Stomach (tissue), 9 donors: ENCODE data around the gene ZDHHC8. TPM values are rescaled to one million over a fixed set of nuclear protein-coding genes. Genes with fewer than 3 reads are reported as not detected.

Experiments
- DNase-seq, 2 donors: peaks; one replicate each; pipeline versions ENCODE4 v3.0.0 to v3.0.0-alpha.2; 2013 to 2019
- H3K27ac ChIP-seq, 5 donors: fragments of 200-600 bp in 4 of 5; sonication (generic) in 4 of 5; one replicate each; pipeline ENCODE4 v1.5.1; 2013 to 2019; ENCODE audit warnings: mild to moderate bottlenecking in 1 of 5, moderate library complexity in 1 of 5
- H3K27me3 ChIP-seq, 3 donors: fragments of 200-600 bp; sonication (generic); one replicate each; pipeline ENCODE4 v1.5.1; 2017 to 2019; ENCODE audit warnings: mixed run types in 1 of 3
- H3K36me3 ChIP-seq, 4 donors: fragments of 200-600 bp; sonication (generic); 1 replicate in 3 of 4; 2 replicates in 1 of 4; pipeline ENCODE4 v1.5.1; 2016 to 2019
- H3K4me1 ChIP-seq, 4 donors: fragments of 200-600 bp; sonication (generic); one replicate each; pipeline ENCODE4 v1.5.1; 2016 to 2019
- H3K4me3 ChIP-seq, 4 donors: fragments of 200-600 bp; sonication (generic) in 3 of 4; one replicate each; pipeline ENCODE4 v1.5.1; 2016 to 2019; ENCODE audit warnings: mild to moderate bottlenecking in 1 of 4
- H3K9me3 ChIP-seq, 4 donors: fragments of 200-600 bp; sonication (generic); one replicate each; pipeline ENCODE4 v1.5.1; 2016 to 2019
- CTCF ChIP-seq, 7 experiments: fragments of 450-650 bp in 4 of 7; fragments of 200-600 bp in 3 of 7; sonication (generic) in 3 of 7; IDR thresholded peaks; one replicate each; pipeline ENCODE4 v1.5.1; 2016 to 2019; ENCODE audit warnings: antibody characterized with exemption in 7 of 7, control low read depth in 2 of 7, mild to moderate bottlenecking in 1 of 7
- EP300 ChIP-seq: sonication (generic); formaldehyde crosslinking; IDR thresholded peaks from one replicate; pipeline ENCODE4 v1.6.1; 2017; ENCODE audit warnings: antibody characterized with exemption
- POLR2A ChIP-seq, 4 donors: fragments of 450-650 bp; IDR thresholded peaks; one replicate each; pipeline ENCODE4 v1.6.1; 2016; ENCODE audit warnings: antibody characterized with exemption in 4 of 4, control low read depth in 2 of 4, mild to moderate bottlenecking in 1 of 4, moderate library complexity in 1 of 4
- POLR2AphosphoS5 ChIP-seq, 3 donors: sonication (generic); formaldehyde crosslinking; IDR thresholded peaks; one replicate each; pipeline ENCODE4 v1.6.1; 2016; ENCODE audit warnings: antibody characterized with exemption in 3 of 3
- WGBS, 5 donors: extraction: QIAGEN DNeasy Blood & Tissue Kit in 3 of 5; methylation state at CpG; one replicate each; pipeline versions ENCODE4 v1.1.5 to v1.1.7; 2013 to 2018; 5-methylcytosine and 5-hydroxymethylcytosine counted together
- intact Hi-C: fragments of 100-400 bp; cut with DNase I; formaldehyde crosslinking; loops from one replicate; pipeline ENCODE4 v1.15.1; 2023; ENCODE audit warnings: low total_unique reads
- polyA plus RNA-seq, 3 donors: library from polyadenylated mRNA; stranded (reverse); fragments of 200-250 nt; gene quantifications; one replicate each; pipeline ENCODE4 v1.2.3, GENCODE V29; 2013
- total RNA-seq, 5 donors: library from RNA; depleted of rRNA; stranded (reverse); fragments of >200 nt; gene quantifications; one replicate each; pipeline versions ENCODE4 v1.1.0 to v1.2.3, GENCODE V29; 2014 to 2016
- donor health status: healthy with polysubstance abuse.
- donor health status: Bipolar disorder and iron deficiency.
- donor health status: healthy.

The ZDHHC8 gene
- total and polyA plus RNA-seq, 8 donors = 3.2 to 228 (median 18.7) TPM

- no peak overlapping the region for H3K4me3 ChIP-seq
- intact Hi-C loops = no loop called here
- H3K9me3 ChIP-seq = peaks cover 0 to under 1% (median 0%) of the 10 kb centered on the region in 4 donors
- H3K27ac ChIP-seq = no peak overlapping the region
- DNase-seq = no peak
- H3K4me1 ChIP-seq = peaks cover 0 to 6% (median 0%) of the 10 kb centered on the region in 4 donors
- H3K36me3 ChIP-seq = peaks cover 61 to 100% (median 98%) of the 10 kb centered on the region in 4 donors
- no peak for TF ChIP-seq POLR2A (IDR thresholded peaks at IDR 0.05)
- TF ChIP-seq EP300 = no peak
- no peak for TF ChIP-seq CTCF (IDR thresholded peaks at IDR 0.05)
- no peak for TF ChIP-seq POLR2AphosphoS5 (IDR thresholded peaks at IDR 0.05)
- 67 to 83% (median 75%) methylated on average over 8 of the region's 8 CpGs for WGBS, 5 donors
- H3K27me3 ChIP-seq = no peaks in the 10 kb centered on the region
These were observed 30.0 kb upstream of the ZDHHC8 start for GRCh38 chr22:20101638-20102037.

- WGBS, 5 donors = 89 to 92% (median 92%) methylated on average over 12 of the region's 12 CpGs
- H3K36me3 ChIP-seq = peaks cover 66 to 100% (median 98%) of the 10 kb centered on the region in 4 donors
These were observed 29.3 kb upstream of the ZDHHC8 start for GRCh38 chr22:20102203-20102780.

DNA sequence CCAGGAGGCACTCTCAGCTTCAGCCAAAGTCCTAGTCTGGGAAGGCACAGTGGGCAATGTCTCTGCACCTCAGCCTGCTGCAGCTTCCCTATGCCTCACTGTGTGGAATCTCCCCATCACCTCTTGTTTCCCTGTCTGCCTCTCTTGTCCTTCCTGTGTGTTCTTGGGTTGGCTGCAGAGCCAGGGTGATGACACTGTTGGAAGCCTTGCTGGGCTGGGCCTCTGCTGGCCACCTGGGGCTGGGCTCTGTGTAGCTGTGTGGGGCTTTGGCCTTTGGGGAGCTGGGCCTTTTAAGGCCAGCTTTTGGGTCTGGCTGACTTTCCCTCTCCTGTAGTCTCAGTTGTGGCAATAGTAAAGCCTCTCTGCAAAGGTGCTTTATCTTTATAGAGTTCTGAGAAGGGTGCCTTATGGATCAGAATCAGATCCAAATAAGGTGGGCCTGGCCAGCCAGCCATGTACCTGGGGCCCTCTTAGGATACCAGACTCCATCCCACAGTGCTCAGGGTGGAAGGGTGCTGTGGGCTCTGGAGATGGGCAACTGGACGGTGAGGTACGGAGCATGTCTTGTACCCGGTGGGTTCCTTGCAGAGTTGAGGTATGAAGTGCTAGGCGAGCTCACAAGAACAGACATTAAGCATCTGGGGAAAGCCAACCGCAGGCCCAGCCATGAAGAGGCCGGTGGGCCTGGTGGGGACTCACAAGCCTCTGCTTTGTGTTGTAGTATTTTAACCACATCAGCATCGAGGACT lies 26.0 kb upstream of the ZDHHC8 start:
- no peak for DNase-seq
- intact Hi-C loops = no loop called here
- Histone ChIP-seq H3K27me3 (no peaks in the 10 kb centered on the region), H3K27ac (no peak overlapping the region), H3K4me1 (no peaks in the 10 kb centered on the region), H3K9me3 (no peaks in the 10 kb centered on the region), H3K36me3 (peaks cover 77 to 100% (median 98%) of the 10 kb centered on the region in 4 donors), H3K4me3 (no peak overlapping the region)
- 94 to 99% (median 97%) methylated on average over 7 of the region's 7 CpGs for WGBS, 5 donors
- TF ChIP-seq EP300 = no peak
- no peak for TF ChIP-seq CTCF (IDR thresholded peaks at IDR 0.05)
- no peak for TF ChIP-seq POLR2AphosphoS5 (IDR thresholded peaks at IDR 0.05)
- no peak for TF ChIP-seq POLR2A (IDR thresholded peaks at IDR 0.05)

More at GRCh38 chr22:20102203-20102780, 29.3 kb upstream of the ZDHHC8 start:
- Histone ChIP-seq H3K27me3 (no peaks in the 10 kb centered on the region), H3K27ac (no peak overlapping the region), H3K4me3 (no peak overlapping the region), H3K4me1 (peaks cover 0 to 6% (median 0%) of the 10 kb centered on the region in 4 donors), H3K9me3 (no peaks in the 10 kb centered on the region)
- DNase-seq = no peak
- TF ChIP-seq CTCF (IDR thresholded peaks at IDR 0.05) (no peak), EP300 (no peak), POLR2AphosphoS5 (IDR thresholded peaks at IDR 0.05) (no peak), POLR2A (IDR thresholded peaks at IDR 0.05) (no peak)
- intact Hi-C loops = no loop called here

- H3K4me1 ChIP-seq = peaks cover 0 to 2% (median 0%) of the 10 kb centered on the region in 4 donors
- intact Hi-C loops = no loop called here
- 79 to 91% (median 89%) methylated on average over 20 of the region's 20 CpGs for WGBS, 5 donors
- no peak for TF ChIP-seq EP300
- no peak for TF ChIP-seq CTCF (IDR thresholded peaks at IDR 0.05)
- no peak for TF ChIP-seq POLR2AphosphoS5 (IDR thresholded peaks at IDR 0.05)
- TF ChIP-seq POLR2A (IDR thresholded peaks at IDR 0.05) = no peak
- H3K27ac ChIP-seq = no peak overlapping the region
- no peak overlapping the region for H3K4me3 ChIP-seq
- no peaks in the 10 kb centered on the region for H3K9me3 ChIP-seq
- peaks cover 71 to 100% (median 98%) of the 10 kb centered on the region in 4 donors for H3K36me3 ChIP-seq
- no peak for DNase-seq
- no peaks in the 10 kb centered on the region for H3K27me3 ChIP-seq
These were observed 25.3 kb upstream of the ZDHHC8 start for GRCh38 chr22:20106205-20106848.
